H9 (cell line): ENCODE measurements around the gene CFAP46. TPM values are rescaled to one million over a fixed set of nuclear protein-coding genes. Genes with fewer than 3 reads are reported as not detected.

Experiments
- DNase-seq: peaks from one replicate; pipeline ENCODE4 v3.0.0-alpha.2; 2017
- H2AFZ ChIP-seq: one replicate; pipeline ENCODE4 v1.6.1; 2013; ENCODE audit warnings: mild to moderate bottlenecking, low read length, control low read depth, moderate library complexity
- H2AK5ac ChIP-seq: 2 replicates; pipeline ENCODE4 v1.6.1; 2013; ENCODE audit warnings: low read length, control low read depth, mixed read lengths; ENCODE audit not compliant: insufficient read length
- H2BK120ac ChIP-seq: one replicate; pipeline ENCODE4 v1.6.1; 2013; ENCODE audit warnings: low read depth, mild to moderate bottlenecking, low read length, control low read depth, inconsistent platforms; ENCODE audit not compliant: poor library complexity, severe bottlenecking
- H2BK12ac ChIP-seq: 2 replicates; pipeline ENCODE4 v1.6.1; 2013; ENCODE audit warnings: low read length, control low read depth, mixed read lengths, low read depth; ENCODE audit not compliant: insufficient read length
- H2BK15ac ChIP-seq: 2 replicates; pipeline ENCODE4 v1.6.1; 2013; ENCODE audit warnings: low read depth, low read length, control low read depth
- H2BK20ac ChIP-seq: one replicate; pipeline ENCODE4 v1.6.1; 2013; ENCODE audit warnings: low read depth, mild to moderate bottlenecking, low read length, control low read depth, inconsistent platforms; ENCODE audit not compliant: poor library complexity, severe bottlenecking
- H2BK5ac ChIP-seq: 2 replicates; pipeline ENCODE4 v1.6.1; 2013; ENCODE audit warnings: low read length, control low read depth, mixed read lengths; ENCODE audit not compliant: insufficient read length
- H3K14ac ChIP-seq: 2 replicates; pipeline ENCODE4 v1.6.1; 2013; ENCODE audit warnings: low read length, control low read depth; ENCODE audit not compliant: insufficient read depth
- H3K18ac ChIP-seq: 2 replicates; pipeline ENCODE4 v1.6.1; 2013; ENCODE audit warnings: low read depth, mild to moderate bottlenecking, mixed read lengths, low read length, control low read depth; ENCODE audit not compliant: insufficient read length
- H3K23ac ChIP-seq: 2 replicates; pipeline ENCODE4 v1.6.1; 2013; ENCODE audit warnings: low read length, control low read depth, mixed read lengths, low read depth; ENCODE audit not compliant: insufficient read length
- H3K23me2 ChIP-seq: 2 replicates; pipeline ENCODE4 v1.6.1; 2013; ENCODE audit warnings: low read depth, mild to moderate bottlenecking, mixed read lengths, low read length, control low read depth; ENCODE audit not compliant: insufficient read length, poor library complexity, severe bottlenecking
- H3K27ac ChIP-seq: 2 replicates; pipeline ENCODE4 v1.5.1; 2013; ENCODE audit warnings: low read length, control low read depth, mixed read lengths, low read depth; ENCODE audit not compliant: insufficient read length
- H3K27me3 ChIP-seq: 2 replicates; pipeline ENCODE4 v1.6.1; 2013; ENCODE audit warnings: low read length, control low read depth, inconsistent platforms; ENCODE audit not compliant: insufficient read depth
- H3K4ac ChIP-seq: 2 replicates; pipeline ENCODE4 v1.6.1; 2013; ENCODE audit warnings: low read depth, mild to moderate bottlenecking, control low read depth, inconsistent platforms, low read length, moderate library complexity
- H3K4me1 ChIP-seq: 2 replicates; pipeline ENCODE4 v1.6.1; 2013; ENCODE audit warnings: low read length, control low read depth, inconsistent platforms; ENCODE audit not compliant: insufficient read depth
- H3K4me2 ChIP-seq: 2 replicates; pipeline ENCODE4 v1.6.1; 2013; ENCODE audit warnings: low read length, control low read depth, mixed read lengths; ENCODE audit not compliant: insufficient read length, insufficient read depth
- H3K56ac ChIP-seq: 2 replicates; pipeline ENCODE4 v1.6.1; 2013; ENCODE audit warnings: low read depth, mild to moderate bottlenecking, mixed read lengths, low read length, control low read depth; ENCODE audit not compliant: insufficient read length
- H3K79me1 ChIP-seq: 2 replicates; pipeline ENCODE4 v1.6.1; 2013; ENCODE audit warnings: low read depth, mild to moderate bottlenecking, moderate library complexity, low read length, control low read depth, inconsistent platforms; ENCODE audit not compliant: insufficient read depth, poor library complexity, severe bottlenecking
- H3K79me2 ChIP-seq: 2 replicates; pipeline ENCODE4 v1.6.1; 2013; ENCODE audit warnings: low read length, control low read depth, inconsistent platforms; ENCODE audit not compliant: insufficient read depth
- H3K9ac ChIP-seq: 2 replicates; pipeline ENCODE4 v1.6.1; 2013; ENCODE audit warnings: low read length, control low read depth, mixed read lengths; ENCODE audit not compliant: insufficient read length; ENCODE audit errors: extremely low read depth
- H3K9me3 ChIP-seq: one replicate; pipeline ENCODE4 v1.6.1; 2013; ENCODE audit warnings: low read depth, low read length, inconsistent platforms; ENCODE audit not compliant: control insufficient read depth
- H3T11ph ChIP-seq: one replicate; pipeline ENCODE4 v1.6.1; 2013; ENCODE audit warnings: mild to moderate bottlenecking, low read length, control low read depth, inconsistent platforms
- H4K20me1 ChIP-seq: one replicate; pipeline ENCODE4 v1.6.1; 2013; ENCODE audit not compliant: control insufficient read depth, insufficient read length, insufficient read depth
- H4K5ac ChIP-seq: 2 replicates; pipeline ENCODE4 v1.6.1; 2013; ENCODE audit warnings: low read depth, mild to moderate bottlenecking, mixed read lengths, low read length, control low read depth; ENCODE audit not compliant: insufficient read length
- H4K8ac ChIP-seq: replicated peaks from 2 replicates; pipeline ENCODE4 v1.6.1; 2013; ENCODE audit warnings: low read length, control low read depth, mixed read lengths, low read depth; ENCODE audit not compliant: insufficient read length
- H4K91ac ChIP-seq: 2 replicates; pipeline ENCODE4 v1.6.1; 2013; ENCODE audit warnings: low read depth, mild to moderate bottlenecking, moderate library complexity, mixed read lengths, low read length, control low read depth; ENCODE audit not compliant: insufficient read length
- H3K27ac Mint-ChIP-seq, 3 experiments: 2 replicates in 2 of 3; 3 replicates in 1 of 3; pipeline ENCODE4 v1.8.0; 2020 to 2021; ENCODE audit warnings: mixed read lengths in 3 of 3, mild to moderate bottlenecking in 1 of 3, moderate library complexity in 1 of 3
- H3K27me3 Mint-ChIP-seq: 2 replicates; pipeline ENCODE4 v1.8.0; 2021; ENCODE audit warnings: low read depth, mild to moderate bottlenecking, moderate library complexity, mixed read lengths
- H3K36me3 Mint-ChIP-seq, 3 experiments: 2 replicates in 2 of 3; 3 replicates in 1 of 3; pipeline ENCODE4 v1.8.0; 2020 to 2021; ENCODE audit warnings: low read depth in 3 of 3, mixed read lengths in 3 of 3; ENCODE audit not compliant: insufficient read depth in 1 of 3
- H3K4me1 Mint-ChIP-seq, 2 experiments: 2 replicates each; pipeline ENCODE4 v1.8.0; 2020; ENCODE audit warnings: mixed read lengths in 2 of 2
- H3K4me3 Mint-ChIP-seq, 2 experiments: 2 replicates in 1 of 2; 3 replicates in 1 of 2; pipeline ENCODE4 v1.8.0; 2020 to 2021; ENCODE audit warnings: mild to moderate bottlenecking in 2 of 2, mixed read lengths in 2 of 2, moderate library complexity in 1 of 2
- H3K9me3 Mint-ChIP-seq, 2 experiments: 2 replicates in 1 of 2; 3 replicates in 1 of 2; pipeline ENCODE4 v1.8.0; 2020; ENCODE audit warnings: mild to moderate bottlenecking in 2 of 2, mixed read lengths in 2 of 2, moderate library complexity in 1 of 2
- CTCF ChIP-seq: fragments of 200-600 bp; sonication (generic); conservative IDR thresholded peaks from 3 replicates; pipeline ENCODE4 v1.8.0; 2021; ENCODE audit warnings: antibody characterized with exemption, mild to moderate bottlenecking
- WGBS: extraction: QIAGEN DNeasy Blood & Tissue Kit; methylation state at CpG from one replicate; pipeline ENCODE4 v1.1.7; 2013; ENCODE audit warnings: missing lambda C conversion rate, low lambda C conversion rate, mixed read lengths; ENCODE audit not compliant: insufficient read length; ENCODE audit errors: extremely low coverage; 5-methylcytosine and 5-hydroxymethylcytosine counted together
- total RNA-seq: library from RNA; stranded (reverse); gene quantifications from 2 replicates; pipeline ENCODE4 v1.2.1, GENCODE V29; 2021

Gene CFAP46
- total RNA-seq, 1 experiment from 2014 or later: 3.1 TPM

DNA sequence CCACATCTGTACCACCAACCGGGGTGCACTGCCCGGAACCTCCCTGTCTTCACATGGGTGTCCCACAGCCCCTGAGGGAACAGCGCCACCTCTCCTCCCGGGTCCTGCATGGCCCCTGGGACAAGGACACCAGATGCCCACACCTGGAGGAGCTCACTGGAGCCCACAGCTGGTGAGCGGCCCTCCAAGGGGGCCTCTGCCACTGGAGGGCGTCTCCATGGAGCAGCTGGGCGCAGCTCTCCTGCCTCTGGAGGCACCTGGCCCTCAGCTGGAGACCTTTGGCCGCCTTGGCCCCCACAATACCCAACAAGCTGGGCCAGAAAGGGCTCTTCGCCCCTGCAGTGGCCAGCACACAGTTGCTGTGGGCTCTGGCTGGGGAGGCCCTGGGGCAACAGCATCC, 149.2 kb downstream of the CFAP46 start:
- Histone ChIP-seq H2AFZ (no peak overlapping the region), H2AK5ac (no peak overlapping the region), H3K4me2 (no peak overlapping the region), H3K79me1 (no peaks in the 10 kb centered on the region), H3K9ac (no peak overlapping the region), H3K9me3 (no peaks in the 10 kb centered on the region), H3K27me3 (peaks cover 22% of the 10 kb centered on the region; the same call in 1 of the 2 replicates), H2BK20ac (no peak overlapping the region), H2BK5ac (no peak overlapping the region), H4K5ac (no peak overlapping the region), H3K4me1 (no peaks in the 10 kb centered on the region), H2BK15ac (no peak overlapping the region), H2BK120ac (no peak overlapping the region), H3T11ph (no peak overlapping the region), H4K91ac (no peak overlapping the region), H3K27ac (no peak overlapping the region), H3K23ac (no peak overlapping the region), H3K4ac (no peak overlapping the region), H4K20me1 (no peaks in the 10 kb centered on the region), H4K8ac (no peak overlapping the region), H3K56ac (no peak overlapping the region), H3K14ac (no peak overlapping the region), H3K23me2 (peaks cover 6% of the 10 kb centered on the region), H3K79me2 (no peaks in the 10 kb centered on the region), H2BK12ac (no peak overlapping the region), H3K18ac (no peak overlapping the region)
- no CpG with 5 or more reads among the region's 9 CpGs for WGBS
- Mint-ChIP-seq H3K27me3 (peaks cover 45% of the 10 kb centered on the region), H3K27ac (no peak overlapping the region), H3K4me1 (peaks cover 0 to 2% of the 10 kb centered on the region in 2 experiments; a peak in 1 of 4 replicates), H3K36me3 (no peaks in the 10 kb centered on the region), H3K4me3 (no peak overlapping the region), H3K9me3 (no peaks in the 10 kb centered on the region)
- DNase-seq: no peak
- TF ChIP-seq CTCF: no peak; the same call in 2 of the 3 replicates
